ENCODE data around the gene OPCML. TPM values are rescaled to one million over a fixed set of nuclear protein-coding genes. Genes with fewer than 3 reads are reported as not detected.

Gene OPCML
- total and polyA plus RNA-seq, 2 experiments from 2014 or later: 1.2 to 4.4 TPM

DNA sequence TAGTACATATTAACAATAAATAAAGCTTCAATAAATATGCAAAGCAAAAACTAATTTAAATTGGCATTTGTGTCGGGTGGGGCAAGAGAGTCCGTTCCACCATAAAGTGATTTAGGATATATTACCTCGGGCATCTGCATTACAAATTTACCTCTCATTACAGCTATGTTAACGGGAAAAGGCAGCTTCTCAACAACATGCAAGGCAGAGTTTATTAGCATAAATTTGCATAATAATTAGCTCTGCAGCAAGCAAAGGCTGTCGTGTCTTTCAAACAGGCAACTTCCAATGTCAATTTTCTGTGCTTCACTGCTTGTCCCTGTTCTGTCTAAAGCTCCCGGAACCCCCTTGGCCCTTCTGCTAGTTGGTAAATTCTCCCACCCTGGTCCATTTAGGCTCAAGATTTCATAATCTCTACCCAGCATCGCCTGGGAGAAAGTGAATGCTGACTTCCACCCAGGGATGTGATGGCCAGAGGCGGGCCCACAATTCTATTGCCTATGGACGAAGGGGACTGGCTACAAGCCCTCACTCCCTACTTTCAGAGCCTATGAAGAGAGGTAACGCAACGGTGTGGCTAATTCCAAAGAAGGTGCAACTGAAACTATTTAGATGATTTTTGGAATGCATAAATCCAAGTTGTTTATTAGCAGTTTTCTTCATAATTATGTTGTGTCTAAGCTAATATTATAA, 462.1 kb downstream of the OPCML start:
- Histone ChIP-seq H3K36me3 (ENCODE audit: insufficient read depth) (no peaks in the 10 kb centered on the region), H3K4me3 (0 out of 2 replicates have a peak overlapping the region, but pooled peaks have one; percentile 23), H3K9me2 (ENCODE audit: insufficient read depth) (no peaks in the 10 kb centered on the region), H3F3A (replicated peaks; ENCODE audit: low read depth) (0 out of 2 replicates have a peak, but pooled peaks cover 4% of the 10 kb centered on the region), H3K4me1 (ENCODE audit: insufficient read depth) (peaks cover 34% of the 10 kb centered on the region), H3K4me2 (peak overlapping the region; percentile 56), H2AFZ (no peak overlapping the region), H3K79me2 (replicated peaks; ENCODE audit: insufficient read depth) (no peaks in the 10 kb centered on the region), H4K20me1 (replicated peaks; ENCODE audit: insufficient read depth) (no peaks in the 10 kb centered on the region), H3K27me3 (ENCODE audit: insufficient read depth) (no peaks in the 10 kb centered on the region), H3K27ac (ENCODE audit: low read depth) (peak overlapping the region; percentile 35)
- peaks cover 30% of the 10 kb centered on the region for H3K4me1 Mint-ChIP-seq
- peaks cover 7% of the 10 kb centered on the region for H3K27me3 Mint-ChIP-seq (ENCODE audit: insufficient read depth, low read depth, poor library complexity)
- peak overlapping the region; percentile 38; the same call in 2 of the 3 replicates for H3K4me3 Mint-ChIP-seq
- H3K36me3 Mint-ChIP-seq (ENCODE audit: low read depth): no peaks in the 10 kb centered on the region
- ATAC-seq: peak; percentile 78
- TF ChIP-seq, protein P1, sequence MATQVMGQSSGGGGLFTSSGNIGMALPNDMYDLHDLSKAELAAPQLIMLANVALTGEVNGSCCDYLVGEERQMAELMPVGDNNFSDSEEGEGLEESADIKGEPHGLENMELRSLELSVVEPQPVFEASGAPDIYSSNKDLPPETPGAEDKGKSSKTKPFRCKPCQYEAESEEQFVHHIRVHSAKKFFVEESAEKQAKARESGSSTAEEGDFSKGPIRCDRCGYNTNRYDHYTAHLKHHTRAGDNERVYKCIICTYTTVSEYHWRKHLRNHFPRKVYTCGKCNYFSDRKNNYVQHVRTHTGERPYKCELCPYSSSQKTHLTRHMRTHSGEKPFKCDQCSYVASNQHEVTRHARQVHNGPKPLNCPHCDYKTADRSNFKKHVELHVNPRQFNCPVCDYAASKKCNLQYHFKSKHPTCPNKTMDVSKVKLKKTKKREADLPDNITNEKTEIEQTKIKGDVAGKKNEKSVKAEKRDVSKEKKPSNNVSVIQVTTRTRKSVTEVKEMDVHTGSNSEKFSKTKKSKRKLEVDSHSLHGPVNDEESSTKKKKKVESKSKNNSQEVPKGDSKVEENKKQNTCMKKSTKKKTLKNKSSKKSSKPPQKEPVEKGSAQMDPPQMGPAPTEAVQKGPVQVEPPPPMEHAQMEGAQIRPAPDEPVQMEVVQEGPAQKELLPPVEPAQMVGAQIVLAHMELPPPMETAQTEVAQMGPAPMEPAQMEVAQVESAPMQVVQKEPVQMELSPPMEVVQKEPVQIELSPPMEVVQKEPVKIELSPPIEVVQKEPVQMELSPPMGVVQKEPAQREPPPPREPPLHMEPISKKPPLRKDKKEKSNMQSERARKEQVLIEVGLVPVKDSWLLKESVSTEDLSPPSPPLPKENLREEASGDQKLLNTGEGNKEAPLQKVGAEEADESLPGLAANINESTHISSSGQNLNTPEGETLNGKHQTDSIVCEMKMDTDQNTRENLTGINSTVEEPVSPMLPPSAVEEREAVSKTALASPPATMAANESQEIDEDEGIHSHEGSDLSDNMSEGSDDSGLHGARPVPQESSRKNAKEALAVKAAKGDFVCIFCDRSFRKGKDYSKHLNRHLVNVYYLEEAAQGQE (IDR thresholded peaks at IDR 0.05; ENCODE audit: unreplicated experiment): no peak
- TF ChIP-seq ZNF114 (CRISPR knock-in tag; IDR thresholded peaks at IDR 0.05): no peak
- TF ChIP-seq STAT1 (IDR thresholded peaks at IDR 0.05; ENCODE audit: unreplicated experiment): no peak
- TF ChIP-seq POLR2AphosphoS5 (IDR thresholded peaks at IDR 0.05; ENCODE audit: low read depth): peak; percentile 58; the same call in 1 of the 2 replicates
- TF ChIP-seq NANOG (IDR thresholded peaks at IDR 0.05; ENCODE audit: borderline replicate concordance): no peak
- H3K9me3 Mint-ChIP-seq: no peaks in the 10 kb centered on the region
- peak overlapping the region; percentile 89 for H3K27ac Mint-ChIP-seq
- peak; percentile 64 for DNase-seq (ENCODE audit: low spot score)

DNA sequence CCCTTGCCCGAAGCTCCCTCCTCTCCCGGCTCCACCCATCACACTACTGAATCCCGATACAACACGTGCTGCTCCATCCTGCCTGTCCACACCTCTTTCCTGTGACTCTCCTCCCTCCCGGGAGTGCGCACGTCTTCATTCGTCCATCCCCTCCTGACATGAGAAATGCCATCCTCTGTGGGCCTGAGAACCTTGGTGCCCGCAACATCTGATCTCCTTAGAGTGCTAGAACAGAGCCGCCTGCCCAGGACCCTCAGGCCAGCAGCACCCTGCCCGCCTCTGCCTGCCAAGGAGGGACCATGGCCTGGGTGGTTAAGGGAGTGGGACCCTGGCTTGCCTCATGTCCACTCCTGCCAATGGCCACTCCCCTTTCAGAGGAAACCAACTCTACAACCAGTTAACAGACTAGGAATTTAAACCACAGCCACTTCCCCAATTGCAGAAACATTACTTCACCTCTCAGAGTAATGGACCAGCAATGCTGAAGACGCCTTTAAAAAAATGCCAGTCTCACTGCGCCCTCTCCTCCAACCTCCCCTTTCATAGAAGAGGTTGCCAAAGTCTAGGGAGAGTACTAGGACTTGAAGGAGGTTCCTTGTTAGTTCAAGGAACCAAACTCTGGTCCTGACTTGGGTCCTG, 466.3 kb downstream of the OPCML start:
- Mint-ChIP-seq H3K4me3 (no peak overlapping the region), H3K36me3 (ENCODE audit: low read depth) (no peaks in the 10 kb centered on the region), H3K9me3 (no peaks in the 10 kb centered on the region), H3K27ac (no peak overlapping the region), H3K27me3 (ENCODE audit: insufficient read depth, low read depth, poor library complexity) (peaks cover 18% of the 10 kb centered on the region), H3K4me1 (peaks cover 35% of the 10 kb centered on the region)
- H3K9me2 ChIP-seq (ENCODE audit: insufficient read depth): no peaks in the 10 kb centered on the region
- H3K79me2 ChIP-seq (replicated peaks; ENCODE audit: insufficient read depth): no peaks in the 10 kb centered on the region
- no peaks in the 10 kb centered on the region for H3K36me3 ChIP-seq (ENCODE audit: insufficient read depth)
- H3K4me2 ChIP-seq: no peak overlapping the region
- H2AFZ ChIP-seq: no peak overlapping the region
- no peak overlapping the region for H3K27ac ChIP-seq (ENCODE audit: low read depth)
- no peak for ATAC-seq
- H4K20me1 ChIP-seq (replicated peaks; ENCODE audit: insufficient read depth): no peaks in the 10 kb centered on the region
- H3K4me1 ChIP-seq (ENCODE audit: insufficient read depth): peaks cover 26% of the 10 kb centered on the region
- no peaks in the 10 kb centered on the region for H3K27me3 ChIP-seq (ENCODE audit: insufficient read depth)
- H3F3A ChIP-seq (replicated peaks; ENCODE audit: low read depth): 0 out of 2 replicates have a peak, but pooled peaks cover 4% of the 10 kb centered on the region
- H3K4me3 ChIP-seq: no peak overlapping the region
- DNase-seq (ENCODE audit: low spot score): no peak
- TF ChIP-seq NANOG (IDR thresholded peaks at IDR 0.05; ENCODE audit: borderline replicate concordance) (no peak), STAT1 (IDR thresholded peaks at IDR 0.05; ENCODE audit: unreplicated experiment) (no peak), CREB1 (CRISPR knock-in tag; IDR thresholded peaks at IDR 0.05; ENCODE audit: low read depth) (no peak), EZH2phosphoT487 (IDR thresholded peaks at IDR 0.05; ENCODE audit: unreplicated experiment) (no peak), ZNF114 (CRISPR knock-in tag; IDR thresholded peaks at IDR 0.05) (no peak)
- TF ChIP-seq, protein P2, sequence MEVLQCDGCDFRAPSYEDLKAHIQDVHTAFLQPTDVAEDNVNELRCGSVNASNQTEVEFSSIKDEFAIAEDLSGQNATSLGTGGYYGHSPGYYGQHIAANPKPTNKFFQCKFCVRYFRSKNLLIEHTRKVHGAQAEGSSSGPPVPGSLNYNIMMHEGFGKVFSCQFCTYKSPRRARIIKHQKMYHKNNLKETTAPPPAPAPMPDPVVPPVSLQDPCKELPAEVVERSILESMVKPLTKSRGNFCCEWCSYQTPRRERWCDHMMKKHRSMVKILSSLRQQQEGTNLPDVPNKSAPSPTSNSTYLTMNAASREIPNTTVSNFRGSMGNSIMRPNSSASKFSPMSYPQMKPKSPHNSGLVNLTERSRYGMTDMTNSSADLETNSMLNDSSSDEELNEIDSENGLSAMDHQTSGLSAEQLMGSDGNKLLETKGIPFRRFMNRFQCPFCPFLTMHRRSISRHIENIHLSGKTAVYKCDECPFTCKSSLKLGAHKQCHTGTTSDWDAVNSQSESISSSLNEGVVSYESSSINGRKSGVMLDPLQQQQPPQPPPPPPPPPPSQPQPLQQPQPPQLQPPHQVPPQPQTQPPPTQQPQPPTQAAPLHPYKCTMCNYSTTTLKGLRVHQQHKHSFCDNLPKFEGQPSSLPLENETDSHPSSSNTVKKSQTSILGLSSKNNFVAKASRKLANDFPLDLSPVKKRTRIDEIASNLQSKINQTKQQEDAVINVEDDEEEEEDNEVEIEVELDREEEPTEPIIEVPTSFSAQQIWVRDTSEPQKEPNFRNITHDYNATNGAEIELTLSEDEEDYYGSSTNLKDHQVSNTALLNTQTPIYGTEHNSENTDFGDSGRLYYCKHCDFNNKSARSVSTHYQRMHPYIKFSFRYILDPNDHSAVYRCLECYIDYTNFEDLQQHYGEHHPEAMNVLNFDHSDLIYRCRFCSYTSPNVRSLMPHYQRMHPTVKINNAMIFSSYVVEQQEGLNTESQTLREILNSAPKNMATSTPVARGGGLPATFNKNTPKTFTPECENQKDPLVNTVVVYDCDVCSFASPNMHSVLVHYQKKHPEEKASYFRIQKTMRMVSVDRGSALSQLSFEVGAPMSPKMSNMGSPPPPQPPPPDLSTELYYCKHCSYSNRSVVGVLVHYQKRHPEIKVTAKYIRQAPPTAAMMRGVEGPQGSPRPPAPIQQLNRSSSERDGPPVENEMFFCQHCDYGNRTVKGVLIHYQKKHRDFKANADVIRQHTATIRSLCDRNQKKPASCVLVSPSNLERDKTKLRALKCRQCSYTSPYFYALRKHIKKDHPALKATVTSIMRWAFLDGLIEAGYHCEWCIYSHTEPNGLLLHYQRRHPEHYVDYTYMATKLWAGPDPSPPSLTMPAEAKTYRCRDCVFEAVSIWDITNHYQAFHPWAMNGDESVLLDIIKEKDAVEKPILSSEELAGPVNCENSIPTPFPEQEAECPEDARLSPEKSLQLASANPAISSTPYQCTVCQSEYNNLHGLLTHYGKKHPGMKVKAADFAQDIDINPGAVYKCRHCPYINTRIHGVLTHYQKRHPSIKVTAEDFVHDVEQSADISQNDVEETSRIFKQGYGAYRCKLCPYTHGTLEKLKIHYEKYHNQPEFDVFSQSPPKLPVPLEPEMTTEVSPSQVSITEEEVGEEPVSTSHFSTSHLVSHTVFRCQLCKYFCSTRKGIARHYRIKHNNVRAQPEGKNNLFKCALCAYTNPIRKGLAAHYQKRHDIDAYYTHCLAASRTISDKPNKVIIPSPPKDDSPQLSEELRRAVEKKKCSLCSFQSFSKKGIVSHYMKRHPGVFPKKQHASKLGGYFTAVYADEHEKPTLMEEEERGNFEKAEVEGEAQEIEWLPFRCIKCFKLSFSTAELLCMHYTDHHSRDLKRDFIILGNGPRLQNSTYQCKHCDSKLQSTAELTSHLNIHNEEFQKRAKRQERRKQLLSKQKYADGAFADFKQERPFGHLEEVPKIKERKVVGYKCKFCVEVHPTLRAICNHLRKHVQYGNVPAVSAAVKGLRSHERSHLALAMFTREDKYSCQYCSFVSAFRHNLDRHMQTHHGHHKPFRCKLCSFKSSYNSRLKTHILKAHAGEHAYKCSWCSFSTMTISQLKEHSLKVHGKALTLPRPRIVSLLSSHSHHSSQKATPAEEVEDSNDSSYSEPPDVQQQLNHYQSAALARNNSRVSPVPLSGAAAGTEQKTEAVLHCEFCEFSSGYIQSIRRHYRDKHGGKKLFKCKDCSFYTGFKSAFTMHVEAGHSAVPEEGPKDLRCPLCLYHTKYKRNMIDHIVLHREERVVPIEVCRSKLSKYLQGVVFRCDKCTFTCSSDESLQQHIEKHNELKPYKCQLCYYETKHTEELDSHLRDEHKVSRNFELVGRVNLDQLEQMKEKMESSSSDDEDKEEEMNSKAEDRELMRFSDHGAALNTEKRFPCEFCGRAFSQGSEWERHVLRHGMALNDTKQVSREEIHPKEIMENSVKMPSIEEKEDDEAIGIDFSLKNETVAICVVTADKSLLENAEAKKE (CRISPR knock-in tag; IDR thresholded peaks at IDR 0.05): no peak
- TF ChIP-seq, protein P3, sequence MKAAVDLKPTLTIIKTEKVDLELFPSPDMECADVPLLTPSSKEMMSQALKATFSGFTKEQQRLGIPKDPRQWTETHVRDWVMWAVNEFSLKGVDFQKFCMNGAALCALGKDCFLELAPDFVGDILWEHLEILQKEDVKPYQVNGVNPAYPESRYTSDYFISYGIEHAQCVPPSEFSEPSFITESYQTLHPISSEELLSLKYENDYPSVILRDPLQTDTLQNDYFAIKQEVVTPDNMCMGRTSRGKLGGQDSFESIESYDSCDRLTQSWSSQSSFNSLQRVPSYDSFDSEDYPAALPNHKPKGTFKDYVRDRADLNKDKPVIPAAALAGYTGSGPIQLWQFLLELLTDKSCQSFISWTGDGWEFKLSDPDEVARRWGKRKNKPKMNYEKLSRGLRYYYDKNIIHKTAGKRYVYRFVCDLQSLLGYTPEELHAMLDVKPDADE (IDR thresholded peaks at IDR 0.05): no peak

Measured in GM23338 (cell line).